ENCODE data around the gene UGP2.

The UGP2 gene

DNA sequence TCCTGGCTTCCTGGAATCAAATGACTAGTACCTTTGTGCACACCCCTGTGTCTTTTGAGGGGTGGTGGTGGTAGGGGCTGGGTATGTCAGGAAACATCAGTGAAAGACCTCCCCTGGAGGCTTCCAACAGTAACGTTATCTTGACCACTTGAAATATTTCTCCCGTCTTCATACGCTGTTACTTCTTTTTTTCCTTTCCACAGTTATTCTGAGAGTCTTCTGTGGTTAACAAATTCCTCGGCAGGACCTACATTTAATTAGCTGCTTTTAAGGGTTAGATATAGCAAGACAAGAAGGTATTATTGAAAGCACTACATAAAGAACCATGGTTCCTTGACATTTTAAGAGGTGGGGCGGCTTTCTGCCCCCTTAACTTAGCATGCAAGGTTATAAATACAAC is 34.6 kb downstream of the UGP2 start:
- no peak for TF ChIP-seq SUZ12 (IDR thresholded peaks at IDR 0.05)
- TF ChIP-seq ZNF384 (IDR thresholded peaks at IDR 0.05) = no peak
- TF ChIP-seq NFRKB (IDR thresholded peaks at IDR 0.05) = no peak
- TF ChIP-seq SP1 (IDR thresholded peaks at IDR 0.05) = no peak
- no peak for TF ChIP-seq L3MBTL2 (conservative IDR thresholded peaks at IDR 0.05)
- no peak for TF ChIP-seq ARNT (IDR thresholded peaks at IDR 0.05)
- no peak for TF ChIP-seq ELF4 (IDR thresholded peaks at IDR 0.05)
- no peak for TF ChIP-seq BHLHE40 (IDR thresholded peaks at IDR 0.05; ENCODE audit: borderline replicate concordance)
- TF ChIP-seq FOXK2 (IDR thresholded peaks at IDR 0.05) = no peak
- no peak for TF ChIP-seq LEF1 (IDR thresholded peaks at IDR 0.05; ENCODE audit: borderline replicate concordance)
- TF ChIP-seq, protein P1, sequence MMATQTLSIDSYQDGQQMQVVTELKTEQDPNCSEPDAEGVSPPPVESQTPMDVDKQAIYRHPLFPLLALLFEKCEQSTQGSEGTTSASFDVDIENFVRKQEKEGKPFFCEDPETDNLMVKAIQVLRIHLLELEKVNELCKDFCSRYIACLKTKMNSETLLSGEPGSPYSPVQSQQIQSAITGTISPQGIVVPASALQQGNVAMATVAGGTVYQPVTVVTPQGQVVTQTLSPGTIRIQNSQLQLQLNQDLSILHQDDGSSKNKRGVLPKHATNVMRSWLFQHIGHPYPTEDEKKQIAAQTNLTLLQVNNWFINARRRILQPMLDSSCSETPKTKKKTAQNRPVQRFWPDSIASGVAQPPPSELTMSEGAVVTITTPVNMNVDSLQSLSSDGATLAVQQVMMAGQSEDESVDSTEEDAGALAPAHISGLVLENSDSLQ (IDR thresholded peaks at IDR 0.05) = no peak
- TF ChIP-seq FOXA1 (IDR thresholded peaks at IDR 0.05) = no peak
- no peak for TF ChIP-seq FOXM1 (IDR thresholded peaks at IDR 0.05; ENCODE audit: borderline replicate concordance)
- TF ChIP-seq HDGF (IDR thresholded peaks at IDR 0.05; ENCODE audit: borderline replicate concordance) = no peak
- TF ChIP-seq TARDBP (IDR thresholded peaks at IDR 0.05) = no peak
- no peak for TF ChIP-seq CTBP1 (IDR thresholded peaks at IDR 0.05; ENCODE audit: borderline replicate concordance)
- CTCF ChIA-PET = no interaction called here
- POLR2A ChIA-PET = interaction anchor here (0.9 kb wide), 1 partner anchor 35 kb away, joined by 3 read pairs; the partner anchor contains the start of gene UGP2
- DNase-seq (ENCODE audit: extremely low spot score) = no peak

DNA sequence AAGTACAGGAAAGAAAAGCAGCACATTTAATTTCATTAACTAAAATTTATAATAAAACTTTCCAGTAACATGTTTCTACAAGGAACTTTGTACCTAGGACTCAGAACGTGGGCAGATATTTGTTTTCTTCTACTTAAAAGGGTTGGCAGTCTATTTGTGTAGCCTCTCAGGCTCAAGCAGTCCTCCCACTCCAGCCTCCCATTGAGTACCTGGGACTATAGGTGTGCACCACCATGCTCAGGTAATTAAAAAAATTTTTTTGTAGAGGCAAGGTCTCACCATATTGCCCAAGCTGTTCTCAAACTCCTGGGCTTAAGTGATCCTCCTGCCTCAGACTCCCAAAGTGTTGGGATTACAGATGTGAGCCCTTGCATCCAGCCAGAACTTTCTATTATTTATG is 36.8 kb downstream of the UGP2 start:
- POLR2A ChIA-PET = interaction anchor here (0.6 to 1.5 kb wide), 2 partner anchors 36 kb away, joined by 3 to 4 read pairs; partner anchors contain the start of gene UGP2

DNA sequence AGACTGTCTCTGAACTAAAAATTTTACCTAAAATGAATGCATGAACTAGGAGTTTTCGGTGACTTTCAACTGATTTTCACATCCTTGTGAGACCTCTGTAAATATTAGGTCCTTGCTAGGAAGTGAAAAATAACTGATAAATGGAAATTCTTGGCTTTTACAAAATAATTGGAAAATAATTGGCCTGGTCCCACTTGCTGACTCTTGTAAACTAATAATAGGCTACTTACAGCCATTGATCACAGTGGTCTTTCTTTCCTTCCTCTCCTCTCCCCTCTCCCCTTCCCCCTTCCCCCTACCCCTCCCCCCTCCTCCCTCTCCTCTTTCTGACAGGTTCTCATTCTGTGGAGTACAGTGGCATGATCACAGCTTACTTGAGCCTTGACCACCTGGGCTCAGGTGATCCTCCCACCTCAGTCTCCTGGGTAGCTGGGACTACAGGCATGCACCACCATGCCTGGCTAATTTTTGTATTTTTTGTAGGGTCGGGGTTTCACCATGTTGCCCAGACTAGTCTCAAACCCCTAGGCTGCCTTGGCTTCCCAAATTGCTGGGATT is 38.3 kb downstream of the UGP2 start:
- TF ChIP-seq TARDBP (IDR thresholded peaks at IDR 0.05) (no peak), ELF4 (IDR thresholded peaks at IDR 0.05) (no peak), CTBP1 (IDR thresholded peaks at IDR 0.05; ENCODE audit: borderline replicate concordance) (no peak), FOXA1 (IDR thresholded peaks at IDR 0.05) (no peak), FOXM1 (IDR thresholded peaks at IDR 0.05; ENCODE audit: borderline replicate concordance) (no peak), NFRKB (IDR thresholded peaks at IDR 0.05) (no peak), ZNF384 (IDR thresholded peaks at IDR 0.05) (no peak), FOXK2 (IDR thresholded peaks at IDR 0.05) (no peak), ARNT (IDR thresholded peaks at IDR 0.05) (no peak), LEF1 (IDR thresholded peaks at IDR 0.05; ENCODE audit: borderline replicate concordance) (no peak), L3MBTL2 (conservative IDR thresholded peaks at IDR 0.05) (no peak), SP1 (IDR thresholded peaks at IDR 0.05) (no peak), BHLHE40 (IDR thresholded peaks at IDR 0.05; ENCODE audit: borderline replicate concordance) (no peak)
- TF ChIP-seq, protein P1 (IDR thresholded peaks at IDR 0.05) = no peak
- ChIA-PET POLR2A (interaction anchor here (1.5 kb wide), 1 partner anchor 38 kb away, joined by 4 read pairs; the partner anchor contains the start of gene UGP2), CTCF (no interaction called here)
- DNase-seq (ENCODE audit: extremely low spot score) = no peak

More for the DNA sequence above, 36.8 kb downstream of the UGP2 start:
- CTCF ChIA-PET = no interaction called here
- TF ChIP-seq LEF1 (IDR thresholded peaks at IDR 0.05; ENCODE audit: borderline replicate concordance) = no peak
- no peak for TF ChIP-seq ZNF384 (IDR thresholded peaks at IDR 0.05)
- TF ChIP-seq SUZ12 (IDR thresholded peaks at IDR 0.05) = no peak
- TF ChIP-seq, protein P1 (IDR thresholded peaks at IDR 0.05) = no peak
- TF ChIP-seq FOXA1 (IDR thresholded peaks at IDR 0.05) = no peak
- no peak for TF ChIP-seq FOXK2 (IDR thresholded peaks at IDR 0.05)
- no peak for TF ChIP-seq SP1 (IDR thresholded peaks at IDR 0.05)
- TF ChIP-seq NFRKB (IDR thresholded peaks at IDR 0.05) = no peak
- no peak for TF ChIP-seq L3MBTL2 (conservative IDR thresholded peaks at IDR 0.05)
- TF ChIP-seq CTBP1 (IDR thresholded peaks at IDR 0.05; ENCODE audit: borderline replicate concordance) = no peak
- TF ChIP-seq BHLHE40 (IDR thresholded peaks at IDR 0.05; ENCODE audit: borderline replicate concordance) = no peak
- no peak for TF ChIP-seq ELF4 (IDR thresholded peaks at IDR 0.05)
- TF ChIP-seq ARNT (IDR thresholded peaks at IDR 0.05) = no peak
- DNase-seq (ENCODE audit: extremely low spot score) = no peak

DNA sequence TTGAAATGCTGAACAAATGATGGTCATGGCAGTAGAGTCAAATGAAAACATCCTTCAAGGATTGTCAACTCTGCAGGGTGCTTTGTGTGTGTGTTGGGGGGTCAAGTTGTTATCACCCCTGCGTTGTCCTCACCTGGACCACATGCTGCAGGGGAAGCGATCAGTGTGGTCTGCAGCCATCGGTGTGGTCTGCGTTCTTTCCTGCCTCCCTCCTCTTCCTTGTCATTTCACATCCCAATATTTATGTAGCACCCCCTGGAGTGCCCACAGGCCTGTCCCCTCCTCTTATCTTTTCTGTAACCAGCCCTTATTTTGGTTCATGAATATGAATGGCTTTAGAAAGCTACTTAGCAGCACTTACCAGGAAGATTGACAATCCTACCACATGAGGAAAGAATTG is 38.9 kb downstream of the UGP2 start:
- no peak for DNase-seq (ENCODE audit: extremely low spot score)
- CTCF ChIA-PET = no interaction called here
- POLR2A ChIA-PET = no interaction called here
- TF ChIP-seq BHLHE40 (IDR thresholded peaks at IDR 0.05; ENCODE audit: borderline replicate concordance) (no peak), HDGF (IDR thresholded peaks at IDR 0.05; ENCODE audit: borderline replicate concordance) (no peak), SUZ12 (IDR thresholded peaks at IDR 0.05) (no peak), FOXK2 (IDR thresholded peaks at IDR 0.05) (no peak)
- TF ChIP-seq, protein P1 (IDR thresholded peaks at IDR 0.05) = no peak

DNA sequence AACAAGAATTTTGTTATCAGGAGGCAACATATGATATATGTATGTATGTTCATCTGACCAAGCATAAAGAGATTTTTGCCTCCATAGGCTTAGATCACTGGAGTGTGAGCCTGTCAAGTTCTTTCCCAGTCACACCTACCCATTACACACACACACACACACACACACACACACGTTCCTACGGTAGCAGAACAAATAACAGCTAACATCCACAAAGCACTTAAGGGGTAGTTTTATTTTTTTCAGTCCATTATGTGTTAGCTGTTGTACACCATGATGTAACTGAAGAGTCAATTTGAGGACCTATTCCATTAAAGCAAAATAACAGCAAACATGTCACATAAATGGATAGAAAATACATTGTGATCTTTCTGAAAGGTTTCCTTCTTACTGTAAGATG is 39.5 kb downstream of the UGP2 start:
- TF ChIP-seq ARNT (IDR thresholded peaks at IDR 0.05) (no peak), L3MBTL2 (conservative IDR thresholded peaks at IDR 0.05) (no peak), FOXM1 (IDR thresholded peaks at IDR 0.05; ENCODE audit: borderline replicate concordance) (no peak), TARDBP (IDR thresholded peaks at IDR 0.05) (no peak), CTBP1 (IDR thresholded peaks at IDR 0.05; ENCODE audit: borderline replicate concordance) (no peak), FOXA1 (IDR thresholded peaks at IDR 0.05) (no peak), ELF4 (IDR thresholded peaks at IDR 0.05) (no peak), FOXK2 (IDR thresholded peaks at IDR 0.05) (no peak), SUZ12 (IDR thresholded peaks at IDR 0.05) (no peak), LEF1 (IDR thresholded peaks at IDR 0.05; ENCODE audit: borderline replicate concordance) (no peak), NFRKB (IDR thresholded peaks at IDR 0.05) (no peak), HDGF (IDR thresholded peaks at IDR 0.05; ENCODE audit: borderline replicate concordance) (no peak), BHLHE40 (IDR thresholded peaks at IDR 0.05; ENCODE audit: borderline replicate concordance) (no peak), ZNF384 (IDR thresholded peaks at IDR 0.05) (no peak), SP1 (IDR thresholded peaks at IDR 0.05) (no peak)
- TF ChIP-seq, protein P1 (IDR thresholded peaks at IDR 0.05) = no peak
- ChIA-PET CTCF (no interaction called here), POLR2A (no interaction called here)
- no peak for DNase-seq (ENCODE audit: extremely low spot score)
